Retina (tissue), 1 donor: Measurements from ENCODE around the gene AMN1.
"Not testable (repeated sequence)": the region's sequence is repeated elsewhere in the genome, so short reads cannot be mapped to it uniquely, and the experiment has no call there.

Source experiments
- DNase-seq: peaks from one replicate; pipeline ENCODE4 v3.0.0-alpha.2; 2016

The AMN1 gene

DNA sequence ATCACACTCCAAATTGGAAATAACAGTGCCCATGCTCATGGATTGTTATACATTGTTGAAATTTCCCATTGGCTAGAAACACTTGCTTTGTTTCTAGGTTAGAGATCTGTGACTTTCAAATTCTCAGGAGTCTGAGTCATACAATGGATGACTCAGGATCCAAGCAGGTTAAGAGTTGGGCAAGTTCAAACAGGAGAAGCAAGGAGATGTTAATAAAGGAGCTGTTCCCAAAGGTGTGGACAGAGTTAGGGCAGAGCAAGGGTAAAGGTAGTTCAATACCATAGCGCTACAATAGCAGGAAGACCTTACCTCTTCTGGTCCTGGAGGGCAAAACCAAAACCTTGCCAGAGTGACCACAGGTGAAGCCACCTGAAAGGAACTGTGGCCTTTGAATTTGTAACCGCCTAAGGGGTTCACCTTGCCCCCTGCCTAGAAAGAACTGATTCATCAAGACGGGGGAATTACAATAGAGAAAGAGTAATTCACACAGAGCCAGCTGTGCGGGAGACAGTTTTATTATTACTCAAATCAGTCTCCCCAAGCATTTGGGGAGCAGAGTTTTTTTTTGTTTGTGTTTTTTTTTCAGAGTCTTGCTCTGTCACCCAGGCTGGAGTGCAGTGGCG, 4.2 kb upstream of the AMN1 start:
- DNase-seq = no peak

DNA sequence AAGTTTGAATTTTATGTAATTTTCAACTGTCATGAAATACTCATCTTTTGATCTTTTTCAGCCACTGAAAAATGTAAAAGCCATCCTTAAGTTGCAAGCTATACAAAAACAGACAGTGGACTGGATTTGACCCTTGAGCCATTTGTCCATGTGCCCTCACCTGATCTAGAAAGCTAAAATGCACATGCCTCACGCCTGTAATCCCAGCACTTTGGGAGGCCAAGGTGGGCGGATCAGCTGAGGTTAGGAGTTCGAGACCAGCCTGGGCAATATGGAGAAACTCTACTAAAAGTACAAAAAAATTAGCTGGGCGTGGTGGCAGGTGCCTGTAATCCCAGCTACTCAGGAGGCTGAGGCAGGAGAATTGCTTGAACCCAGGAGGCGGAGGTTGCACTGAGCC, 2.4 kb upstream of the AMN1 start:
- not testable (repeated sequence) for DNase-seq

DNA sequence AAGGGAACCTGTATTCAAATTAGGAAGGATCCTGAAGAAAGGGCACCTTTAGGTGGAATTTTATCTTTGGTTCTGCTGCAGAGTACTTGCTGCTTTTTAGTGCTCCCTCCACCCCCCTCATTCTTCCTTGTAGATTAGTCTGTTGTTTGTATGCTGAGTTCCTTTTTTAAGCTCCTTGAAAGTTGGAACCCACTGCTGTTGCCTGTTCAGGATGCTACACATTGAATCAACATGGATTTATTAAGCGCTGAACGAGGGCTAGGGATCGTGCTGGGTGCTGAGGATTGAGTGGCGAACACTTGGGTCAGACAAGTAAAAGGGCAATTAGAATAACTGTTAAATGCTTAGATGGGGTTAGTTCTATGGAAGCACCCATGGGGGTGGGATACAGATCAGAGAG, 884 bp upstream of the AMN1 start:
- DNase-seq = no peak

- peak; percentile 83 for DNase-seq
These were observed 418 bp downstream of the AMN1 start for GRCh38 chr12:31728289-31728916.

DNA sequence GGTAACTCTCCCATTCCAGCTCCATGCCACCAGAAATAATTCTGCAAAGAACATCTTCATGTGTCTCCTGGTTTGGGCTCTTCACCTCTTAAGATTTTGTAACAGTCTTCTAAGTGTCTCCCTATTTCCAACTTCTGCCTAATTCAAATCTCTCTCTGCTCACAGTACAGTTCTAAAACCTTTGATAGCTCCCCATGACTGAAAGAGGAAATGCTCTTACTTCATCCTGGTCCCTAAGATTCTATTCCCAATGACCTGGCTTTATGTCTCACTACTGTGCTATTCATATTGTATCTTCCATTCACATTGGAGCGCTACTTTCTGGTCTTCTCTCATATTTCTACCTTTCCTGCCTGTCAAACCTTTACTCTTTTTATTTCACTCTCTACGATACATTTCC, 1.6 kb downstream of the AMN1 start:
- DNase-seq = no peak

GRCh38 chr12:31726575-31726974, 2.2 kb downstream of the AMN1 start:
- DNase-seq = no peak

DNA sequence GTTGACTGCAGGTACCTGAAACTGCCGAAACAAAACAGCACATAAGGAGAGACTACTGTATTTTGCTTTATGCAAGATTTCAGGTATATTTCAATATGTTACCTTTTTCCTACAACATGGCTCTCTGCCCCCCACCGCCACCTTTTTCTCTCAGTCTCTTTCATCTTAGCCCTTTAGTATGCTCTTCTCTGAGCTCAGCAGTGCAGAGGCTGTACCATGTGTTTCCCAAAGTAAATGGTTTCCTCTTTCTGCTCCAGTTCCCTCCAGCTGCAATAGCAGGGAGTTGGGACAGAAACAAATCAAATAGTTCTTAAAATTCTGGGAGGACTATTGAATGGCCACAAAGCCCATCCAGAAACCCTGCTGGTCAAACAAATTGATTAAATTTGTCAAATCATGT, 4.3 kb downstream of the AMN1 start:
- DNase-seq = no peak

- no peak for DNase-seq
These were observed 6.2 kb downstream of the AMN1 start for GRCh38 chr12:31722580-31722979.

GRCh38 chr12:31718542-31719198, 10.2 kb downstream of the AMN1 start:
- DNase-seq = not testable (repeated sequence)

GRCh38 chr12:31716998-31717397, 11.8 kb downstream of the AMN1 start:
- DNase-seq = not testable (repeated sequence)

GRCh38 chr12:31715283-31715825, 13.5 kb downstream of the AMN1 start:
- DNase-seq = no peak

- DNase-seq = no peak
These were observed 14.2 kb downstream of the AMN1 start for GRCh38 chr12:31714406-31715271.

DNA sequence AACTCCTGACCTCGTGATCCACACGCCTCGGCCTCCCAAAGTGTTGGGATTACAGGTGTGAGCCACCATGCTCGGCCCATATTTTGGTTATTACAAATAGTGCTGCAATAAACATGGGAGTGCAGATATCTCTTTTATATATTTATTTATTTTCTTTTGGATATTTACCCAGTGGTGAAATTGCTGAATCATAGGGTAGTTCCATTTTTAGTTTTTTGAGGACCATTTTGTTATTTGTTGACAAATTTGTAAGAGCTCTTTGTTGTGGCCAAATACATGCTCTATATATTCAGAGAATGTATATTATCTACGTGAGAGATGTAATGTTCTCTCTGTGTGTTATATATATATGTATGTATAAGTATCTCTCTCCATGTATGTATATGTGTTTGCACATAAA, 15.9 kb downstream of the AMN1 start:
- DNase-seq = no peak

DNA sequence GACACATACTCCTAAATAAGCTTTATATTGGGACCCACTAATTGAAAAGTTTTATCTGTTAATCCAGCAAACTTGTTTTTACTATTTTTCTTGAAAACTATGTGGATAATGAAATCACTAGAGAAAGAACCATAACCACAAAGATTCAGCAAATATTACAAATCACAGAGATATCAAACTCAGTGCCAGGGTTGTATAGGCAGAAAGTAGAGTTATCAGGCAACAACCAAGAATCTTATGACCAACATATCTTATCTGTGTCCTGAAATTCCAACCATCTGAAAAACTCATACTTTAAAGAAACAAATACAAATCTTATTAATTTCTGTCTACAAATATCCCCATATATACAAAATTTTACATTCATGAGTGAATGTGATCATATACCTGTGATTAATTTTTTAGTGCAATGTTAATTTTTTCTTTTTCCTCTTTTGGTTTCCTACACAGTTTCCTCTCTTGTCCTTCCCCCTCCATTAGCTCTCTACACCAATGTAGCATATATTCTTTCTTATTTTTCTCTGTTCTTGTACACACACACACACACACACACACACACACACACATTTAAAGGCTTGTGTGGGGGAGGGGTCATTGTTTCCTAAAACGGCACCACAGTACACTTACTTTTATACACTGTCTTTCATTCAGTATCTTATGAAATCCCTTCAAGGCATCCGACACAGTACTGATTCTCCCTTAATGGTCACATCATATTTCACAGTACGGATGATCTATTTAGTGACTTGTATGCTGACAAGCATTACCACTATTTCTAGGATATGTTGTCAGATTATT, 18.6 kb downstream of the AMN1 start:
- DNase-seq = no peak

GRCh38 chr12:31708118-31708517, 20.7 kb downstream of the AMN1 start:
- not testable (repeated sequence) for DNase-seq

GRCh38 chr12:31705621-31706020, 23.2 kb downstream of the AMN1 start:
- DNase-seq = no peak

DNA sequence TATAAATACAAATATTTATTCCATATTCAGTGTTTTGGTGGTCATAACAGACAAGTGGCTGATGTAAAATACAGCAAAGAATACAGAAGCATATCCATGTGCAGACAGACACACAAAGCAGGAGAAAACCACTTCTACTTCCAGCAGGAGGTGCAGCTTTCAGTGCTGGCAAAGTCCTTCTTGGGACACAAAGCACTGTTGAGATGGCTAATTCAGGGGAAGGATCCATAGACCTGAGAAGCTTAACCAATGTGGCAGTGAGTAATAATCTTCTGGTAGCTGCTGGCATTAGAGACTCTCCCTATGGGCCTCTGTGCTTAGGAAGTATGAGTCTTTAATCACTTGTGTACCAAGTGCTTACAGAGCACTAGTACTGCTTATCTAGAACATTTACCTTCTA, 26.8 kb downstream of the AMN1 start:
- no peak for DNase-seq

- DNase-seq = not testable (repeated sequence)
These were observed 38.9 kb downstream of the AMN1 start for GRCh38 chr12:31689921-31690320.

GRCh38 chr12:31687101-31687527, 41.7 kb downstream of the AMN1 start:
- no peak for DNase-seq

- DNase-seq = no peak
These were observed 43.0 kb downstream of the AMN1 start for GRCh38 chr12:31685801-31686200.

DNA sequence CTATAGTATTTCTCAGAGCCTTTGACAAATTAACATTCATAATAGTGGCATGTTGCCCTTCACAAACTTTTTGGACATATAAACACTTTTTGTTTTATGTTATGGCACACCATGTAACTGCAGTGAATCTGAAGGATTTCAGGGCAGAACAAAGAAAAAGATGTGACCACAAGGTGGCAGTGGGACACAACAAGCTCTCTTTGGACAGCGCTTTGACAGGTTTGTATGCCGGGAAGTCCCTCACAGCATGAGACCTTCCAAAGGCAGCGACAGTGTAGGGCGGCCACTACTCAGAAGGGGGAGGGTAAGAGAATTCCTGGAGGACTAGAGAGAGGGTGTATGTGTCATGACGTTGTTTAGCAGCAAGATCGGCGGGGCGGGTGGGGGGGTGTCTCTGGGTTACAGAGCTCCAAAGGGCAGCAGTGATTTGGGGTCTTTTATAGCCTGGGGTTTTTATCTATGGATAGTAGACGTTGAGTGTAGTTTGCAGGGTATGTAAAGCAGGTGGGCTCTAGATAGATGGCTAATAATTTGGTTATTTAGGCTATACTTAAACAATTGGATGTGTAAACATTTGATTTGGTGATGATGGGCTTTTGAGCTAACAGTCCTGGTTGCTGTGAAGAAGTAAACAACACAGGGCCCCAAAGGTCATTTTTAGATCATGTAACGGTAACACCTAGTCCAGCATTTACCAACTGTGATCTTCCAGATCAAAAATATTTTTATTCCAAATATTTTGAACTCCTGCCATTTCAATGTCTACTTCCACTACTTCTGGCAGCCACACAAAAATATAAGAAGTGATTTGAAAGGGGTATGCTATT, 46.5 kb downstream of the AMN1 start:
- peak; percentile 53 for DNase-seq
